Heart left ventricle (tissue), 13 donors: ENCODE results near the gene EMD.

ENCODE experiments used
- CTCF ChIP-seq, 12 donors: fragments of 200-600 bp; sonication (generic) in 4 of 12; IDR thresholded peaks; one replicate each; pipeline versions ENCODE4 v1.5.0 to v1.8.0; 2018 to 2022; ENCODE audit warnings: antibody characterized with exemption in 12 of 12, mild to moderate bottlenecking in 5 of 12
- POLR2A ChIP-seq, 2 donors: fragments of 450-650 bp; IDR thresholded peaks; one replicate each; pipeline ENCODE4 v1.6.1; 2017; ENCODE audit warnings: antibody characterized with exemption in 2 of 2, mild to moderate bottlenecking in 2 of 2, moderate library complexity in 2 of 2
- donor health status: ischemic (EF 13 %, LVEDD 7.1; RV severe dilation, severe dysfunction).
- donor health status: DM: no; HTN: yes; CAD: no.
- donor health status: DM: no; HTN: no; CAD: no.
- donor health status: ischemic (EF 25% LVEDD 6.9; RV normal size, moderate dysfunction).
- donor health status: ischemic (EF 25% LVEDD 5.7; RV mildly dilated, moderate dysfunction).
- donor health status: ischemic (EF 35%, LVEDD 5.7; RV mildly dilated, moderate dysfunction).
- donor health status: nonischemic (EF 11% LVEDD 7.7; RV severe dilation, severe dysfunction).
- donor health status: DM: yes; HTN: yes; CAD: no.
- donor health status: PGD.
- donor health status: ischemic (EF 29% LVEDD 5.4; RV normal size, mild dysfunction).
- donor health status: nonischemic (EF 23%, LVEDD 6.1; RV moderate dilation, normal function).

GRCh38 chrX:154412468-154412867 lies 33.4 kb downstream of the EMD start:
- TF ChIP-seq CTCF (IDR thresholded peaks at IDR 0.05) (no peak), POLR2A (IDR thresholded peaks at IDR 0.05) (no peak)
